Measurements from ENCODE around the gene ANXA2. TPM values are rescaled to one million over a fixed set of nuclear protein-coding genes. Genes with fewer than 3 reads are reported as not detected.
"Not testable (repeated sequence)": the region's sequence is repeated elsewhere in the genome, so short reads cannot be mapped to it uniquely, and the experiment has no call there.

ANXA2 gene
- total and polyA plus RNA-seq, 8 donors, result 123 to 476 (median 260) TPM

DNA sequence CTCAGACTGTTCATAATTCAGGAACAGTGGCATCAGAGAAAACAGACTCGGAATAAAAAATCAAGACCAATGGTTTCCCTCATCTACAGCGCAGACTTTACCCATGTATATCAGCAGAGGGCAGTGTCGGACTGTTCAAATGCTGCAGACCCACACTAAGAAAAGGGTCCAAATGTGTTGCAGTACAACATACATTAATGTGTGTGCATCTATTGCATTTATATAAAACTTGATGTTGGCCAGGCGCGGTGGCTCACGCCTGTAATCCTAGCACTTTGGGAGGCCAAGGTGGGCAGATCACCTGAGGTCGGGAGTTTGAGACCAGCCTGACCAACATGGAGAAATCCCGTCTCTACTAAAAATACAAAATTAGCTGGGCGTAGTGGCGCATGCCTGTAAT, 38.0 kb downstream of the ANXA2 start:
- not testable (repeated sequence) for H3K27ac ChIP-seq, FAIRE-seq, H3K9me3 ChIP-seq, H3K4me1 ChIP-seq, H3K27me3 ChIP-seq, H3K4me3 ChIP-seq
- peak in 1 of 6 donors; percentile 55 for DNase-seq
- peak; percentile 81 to 90 (median 89) for ATAC-seq
- TF ChIP-seq, protein P1, sequence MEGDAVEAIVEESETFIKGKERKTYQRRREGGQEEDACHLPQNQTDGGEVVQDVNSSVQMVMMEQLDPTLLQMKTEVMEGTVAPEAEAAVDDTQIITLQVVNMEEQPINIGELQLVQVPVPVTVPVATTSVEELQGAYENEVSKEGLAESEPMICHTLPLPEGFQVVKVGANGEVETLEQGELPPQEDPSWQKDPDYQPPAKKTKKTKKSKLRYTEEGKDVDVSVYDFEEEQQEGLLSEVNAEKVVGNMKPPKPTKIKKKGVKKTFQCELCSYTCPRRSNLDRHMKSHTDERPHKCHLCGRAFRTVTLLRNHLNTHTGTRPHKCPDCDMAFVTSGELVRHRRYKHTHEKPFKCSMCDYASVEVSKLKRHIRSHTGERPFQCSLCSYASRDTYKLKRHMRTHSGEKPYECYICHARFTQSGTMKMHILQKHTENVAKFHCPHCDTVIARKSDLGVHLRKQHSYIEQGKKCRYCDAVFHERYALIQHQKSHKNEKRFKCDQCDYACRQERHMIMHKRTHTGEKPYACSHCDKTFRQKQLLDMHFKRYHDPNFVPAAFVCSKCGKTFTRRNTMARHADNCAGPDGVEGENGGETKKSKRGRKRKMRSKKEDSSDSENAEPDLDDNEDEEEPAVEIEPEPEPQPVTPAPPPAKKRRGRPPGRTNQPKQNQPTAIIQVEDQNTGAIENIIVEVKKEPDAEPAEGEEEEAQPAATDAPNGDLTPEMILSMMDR (IDR thresholded peaks at IDR 0.05), result peak; percentile 25 to 55 (median 49)
- 45 to 61% methylated on average over 10 of the region's 10 CpGs for WGBS, 2 donors
- peaks cover 0 to 36% (median 4%) of the 10 kb centered on the region in 3 donors for H3K36me3 ChIP-seq
- intact Hi-C loops (cut with DNase I), result loop anchor here in 2 of 3 donors (10.0 kb wide), 2 partner anchors 65 to 85 kb away; no protein-coding TSS in a partner anchor

DNA sequence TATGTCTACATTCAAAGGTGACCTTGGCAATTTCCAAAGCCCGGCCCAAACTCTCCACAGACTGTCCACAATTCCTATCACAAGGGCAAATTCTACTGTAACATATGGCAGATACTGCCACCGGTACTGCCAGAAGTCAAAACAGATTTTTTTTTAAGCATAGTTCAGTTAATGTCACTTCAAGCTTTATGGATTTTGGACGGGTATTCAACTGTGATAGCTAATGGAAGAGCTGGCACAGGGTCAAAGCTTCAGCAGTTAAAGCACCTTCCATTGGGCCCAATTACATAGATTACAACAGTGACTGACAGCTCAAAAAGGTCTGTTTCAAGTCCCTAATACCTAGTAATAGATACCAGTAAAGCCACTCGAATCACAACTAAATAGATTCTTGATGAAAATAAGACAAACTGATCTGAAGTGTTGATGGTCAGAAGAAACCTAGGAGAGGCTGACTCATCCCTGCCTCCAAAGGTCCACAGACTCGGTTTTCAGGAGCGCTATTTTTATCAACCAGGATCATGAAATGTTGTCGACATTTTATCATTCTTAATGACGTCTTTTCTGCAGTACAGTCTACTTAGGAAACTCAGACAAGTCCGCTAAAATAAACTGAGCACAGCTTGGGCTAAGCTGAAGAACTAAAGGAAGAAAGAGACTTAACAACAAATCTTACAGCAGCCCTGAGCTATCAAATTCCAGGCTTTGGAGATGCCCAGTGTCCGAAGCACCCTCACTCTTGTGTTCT, 38.7 kb downstream of the ANXA2 start:
- H3K36me3 ChIP-seq, result peaks cover 0 to 40% (median 4%) of the 10 kb centered on the region in 3 donors
- WGBS, 2 donors, result 16 to 19% methylated on average over 10 of the region's 10 CpGs
- TF ChIP-seq, protein P1 (IDR thresholded peaks at IDR 0.05), result no peak
- intact Hi-C loops (cut with DNase I), result loop anchor here in 2 of 3 donors (10.0 kb wide), 2 partner anchors 66 to 86 kb away; no protein-coding TSS in a partner anchor
- no peaks in the 10 kb centered on the region for H3K9me3 ChIP-seq
- FAIRE-seq (no peak), ATAC-seq (peak; percentile 21 to 57 (median 48)), DNase-seq (no peak)
- no peaks in the 10 kb centered on the region for H3K4me1 ChIP-seq
- H3K4me3 ChIP-seq, result no peak overlapping the region
- H3K27me3 ChIP-seq, result no peaks in the 10 kb centered on the region
- H3K27ac ChIP-seq, result no peak overlapping the region

DNA sequence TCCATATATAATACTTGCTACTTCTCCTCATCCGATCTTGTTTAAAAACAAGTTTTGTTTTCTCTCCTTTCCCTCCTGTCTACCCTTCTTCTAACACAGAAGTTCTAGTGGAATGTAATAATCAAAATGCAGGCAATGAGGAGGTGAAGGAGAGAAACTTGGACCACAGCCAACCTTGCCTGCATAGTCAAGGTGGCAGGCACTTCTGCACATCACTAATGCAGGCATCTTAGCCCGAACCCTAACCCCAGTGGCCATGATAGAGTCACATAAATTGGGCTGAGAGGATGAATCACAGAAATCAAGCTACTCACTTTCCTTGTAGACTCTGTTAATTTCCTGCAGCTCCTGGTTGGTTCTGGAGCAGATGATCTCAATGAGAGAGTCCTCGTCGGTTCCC, 41.0 kb downstream of the ANXA2 start:
- FAIRE-seq (no peak), DNase-seq (no peak), ATAC-seq (no peak)
- Histone ChIP-seq H3K27me3 (no peaks in the 10 kb centered on the region), H3K27ac (no peak overlapping the region), H3K9me3 (no peaks in the 10 kb centered on the region), H3K4me1 (no peaks in the 10 kb centered on the region), H3K4me3 (no peak overlapping the region), H3K36me3 (peaks cover 0 to 48% (median 4%) of the 10 kb centered on the region in 3 donors)
- TF ChIP-seq, protein P1 (IDR thresholded peaks at IDR 0.05), result no peak
- intact Hi-C loops (cut with DNase I), result loop anchor here in 2 of 3 donors (10.0 kb wide), 2 partner anchors 68 to 88 kb away; no protein-coding TSS in a partner anchor
- 89 to 90% methylated on average over 4 of the region's 4 CpGs for WGBS, 2 donors

DNA sequence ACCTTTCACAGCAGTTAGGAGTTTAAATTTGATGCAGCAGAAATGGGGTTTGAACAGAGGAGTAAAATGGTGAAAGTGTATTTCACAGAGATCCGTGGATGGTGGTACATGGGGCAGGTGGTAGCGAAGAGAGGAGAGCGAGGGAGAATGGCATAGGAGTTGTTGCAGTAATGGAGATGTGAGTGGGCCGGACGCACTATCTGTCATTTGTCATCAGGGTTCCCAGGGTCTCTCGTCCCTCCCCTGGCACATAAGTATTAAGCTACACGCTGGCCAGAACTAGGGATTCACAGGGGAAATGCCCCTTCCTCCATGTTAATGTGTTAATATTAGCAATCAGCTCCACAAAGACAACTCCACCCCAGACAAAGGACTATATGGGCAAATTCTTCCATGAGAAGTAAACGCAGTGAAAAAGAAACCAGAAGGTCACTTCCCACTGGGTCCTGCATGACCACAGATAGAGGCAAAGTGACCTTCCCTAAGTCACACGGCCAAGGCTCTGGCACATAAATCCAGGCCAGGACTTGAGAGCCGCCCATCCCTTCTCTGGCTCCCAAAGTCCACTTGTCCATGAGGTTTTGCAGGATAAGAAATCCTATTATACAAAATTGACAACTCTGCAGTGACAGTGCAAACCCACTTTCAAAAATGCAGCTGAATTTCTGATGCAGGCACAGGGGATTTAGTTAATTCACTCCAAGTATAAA, 42.5 kb downstream of the ANXA2 start:
- Histone ChIP-seq H3K36me3 (peaks cover 0 to 60% (median 6%) of the 10 kb centered on the region in 3 donors), H3K27ac (no peak overlapping the region), H3K4me3 (no peak overlapping the region), H3K9me3 (no peaks in the 10 kb centered on the region), H3K27me3 (no peaks in the 10 kb centered on the region), H3K4me1 (no peaks in the 10 kb centered on the region)
- intact Hi-C loops (cut with DNase I), result loop anchor here in 2 of 3 donors (10.0 kb wide), 2 partner anchors 69 to 89 kb away; no protein-coding TSS in a partner anchor
- ATAC-seq (no peak), FAIRE-seq (no peak), DNase-seq (no peak)
- TF ChIP-seq, protein P1 (IDR thresholded peaks at IDR 0.05), result no peak
- WGBS, 2 donors, result 86 to 87% methylated on average over 10 of the region's 10 CpGs

All from pancreas (tissue), 10 donors.